GM19023 (cell line): ENCODE measurements around the gene SSBP2.
"Not testable (repeated sequence)": the region's sequence is repeated elsewhere in the genome, so short reads cannot be mapped to it uniquely, and the experiment has no call there.

Source experiments
- ATAC-seq: cut with Tn5 transposase; IDR thresholded peaks from one replicate; pipeline ENCODE4 v1.9.1; 2021; ENCODE audit warnings: mild to moderate bottlenecking, moderate library complexity; ENCODE audit not compliant: unreplicated experiment

SSBP2 gene

DNA sequence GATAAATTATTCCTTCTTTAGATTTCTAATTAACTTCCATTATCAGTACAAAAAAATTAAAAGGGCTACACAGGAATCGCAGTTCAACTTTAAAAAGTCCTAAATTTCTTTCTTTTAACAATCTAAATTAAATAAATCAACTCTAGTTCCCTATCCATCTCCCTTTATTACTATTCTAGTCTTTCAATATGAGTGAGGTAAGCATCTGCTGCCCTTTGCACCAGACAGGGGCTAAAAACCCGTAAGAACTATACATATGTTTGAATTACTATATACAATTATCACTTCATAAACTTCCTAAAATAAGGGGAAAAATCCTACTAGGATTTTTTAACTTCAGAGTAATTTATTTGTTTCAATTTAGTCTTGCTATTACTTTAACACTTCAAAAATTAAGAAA, 145.6 kb downstream of the SSBP2 start:
- no peak for ATAC-seq

DNA sequence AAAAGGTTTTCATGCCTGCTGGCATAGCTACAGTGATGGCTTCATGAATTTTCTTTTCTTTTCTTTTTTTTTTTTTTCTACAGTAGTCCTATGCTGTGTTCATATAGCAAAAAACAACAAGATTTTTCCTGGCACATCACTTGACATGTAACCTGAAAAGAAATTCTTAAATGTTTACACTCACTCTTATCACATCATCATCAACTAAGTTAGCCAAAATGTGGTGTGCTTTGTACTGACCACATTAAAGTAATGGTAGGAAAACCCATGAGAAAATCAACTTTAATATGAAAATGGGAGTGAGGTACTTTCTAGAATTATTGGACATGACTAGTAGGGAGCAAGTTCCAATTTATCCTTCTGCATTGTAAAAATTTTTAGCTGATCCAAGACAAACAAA, 146.7 kb downstream of the SSBP2 start:
- no peak for ATAC-seq

DNA sequence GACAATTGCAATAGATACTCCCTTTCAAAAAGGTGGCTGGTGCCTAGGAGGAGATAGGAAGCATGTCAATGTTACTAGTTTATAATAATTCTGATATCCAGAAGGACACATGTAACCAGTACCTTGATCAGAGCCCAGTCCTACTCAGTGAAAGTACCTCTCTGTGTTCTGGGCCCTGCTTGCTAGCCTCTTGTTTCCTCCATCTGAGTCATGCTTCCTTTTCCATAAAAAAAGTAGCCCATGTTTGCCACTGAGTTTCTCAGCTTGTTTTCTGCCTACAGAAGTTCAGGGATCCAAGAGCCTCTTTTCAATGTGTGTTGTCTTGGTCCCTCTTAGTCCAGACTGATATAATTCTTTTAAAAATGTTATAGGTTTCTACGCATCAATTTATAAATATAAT, 149.0 kb downstream of the SSBP2 start:
- ATAC-seq, result no peak

DNA sequence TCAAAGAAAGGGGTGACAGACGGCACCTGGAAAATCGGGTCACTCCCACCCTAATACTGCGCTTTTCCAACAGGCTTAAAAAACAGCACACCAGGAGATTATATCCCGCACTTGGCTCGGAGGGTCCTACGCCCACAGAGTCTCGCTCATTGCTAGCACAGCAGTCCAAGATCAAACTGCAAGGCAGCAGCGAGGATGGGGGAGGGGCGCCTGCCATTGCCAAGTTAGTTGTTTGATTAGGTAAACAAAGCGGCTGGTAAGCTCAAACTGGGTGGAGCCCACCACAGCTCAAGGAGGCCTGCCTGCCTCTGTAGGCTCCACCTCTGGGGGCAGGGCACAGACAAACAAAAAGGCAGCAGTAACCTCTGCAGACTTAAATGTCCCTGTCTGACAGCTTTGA, 158.8 kb downstream of the SSBP2 start:
- ATAC-seq, result not testable (repeated sequence)

DNA sequence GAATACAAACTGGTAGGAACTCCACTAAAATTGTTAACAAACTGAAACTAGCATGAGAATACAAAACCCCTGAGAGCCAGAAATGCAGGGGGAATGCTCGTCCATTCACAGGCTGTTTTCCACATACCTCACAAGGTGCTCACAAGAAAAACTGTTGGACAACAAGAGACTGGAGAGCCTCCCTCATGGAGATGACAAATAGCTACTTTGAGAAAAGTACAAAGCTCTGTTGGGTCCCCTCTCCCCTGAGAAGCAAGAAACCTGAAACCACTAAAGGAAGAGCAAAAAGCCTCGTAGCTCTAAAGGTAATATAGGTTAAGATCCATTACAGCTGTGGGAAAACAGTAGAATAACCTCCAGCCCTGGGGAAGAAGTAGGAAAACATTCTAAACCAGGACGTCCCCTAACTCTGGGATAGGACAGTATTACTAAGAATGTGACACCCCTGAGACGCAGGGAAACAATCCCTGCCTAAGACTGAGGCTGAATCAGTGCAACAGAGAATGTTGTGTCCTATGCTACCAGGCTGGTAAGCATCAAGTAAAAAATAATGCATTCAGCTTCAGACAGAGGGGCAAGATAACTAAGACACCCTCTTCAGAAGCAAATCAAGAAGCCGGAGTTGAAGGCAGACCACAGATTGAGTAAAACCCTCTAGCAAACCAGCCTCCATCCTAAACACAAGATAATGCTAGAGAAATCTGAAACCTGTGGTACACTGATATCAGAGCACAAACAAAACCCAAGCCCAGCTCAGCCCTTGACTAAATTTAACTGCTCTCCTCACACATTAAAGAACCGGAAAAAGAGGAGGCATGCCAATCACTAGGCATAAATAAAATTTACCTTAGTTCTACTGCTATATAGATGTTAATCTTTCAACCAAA, 160.2 kb downstream of the SSBP2 start:
- no peak for ATAC-seq

DNA sequence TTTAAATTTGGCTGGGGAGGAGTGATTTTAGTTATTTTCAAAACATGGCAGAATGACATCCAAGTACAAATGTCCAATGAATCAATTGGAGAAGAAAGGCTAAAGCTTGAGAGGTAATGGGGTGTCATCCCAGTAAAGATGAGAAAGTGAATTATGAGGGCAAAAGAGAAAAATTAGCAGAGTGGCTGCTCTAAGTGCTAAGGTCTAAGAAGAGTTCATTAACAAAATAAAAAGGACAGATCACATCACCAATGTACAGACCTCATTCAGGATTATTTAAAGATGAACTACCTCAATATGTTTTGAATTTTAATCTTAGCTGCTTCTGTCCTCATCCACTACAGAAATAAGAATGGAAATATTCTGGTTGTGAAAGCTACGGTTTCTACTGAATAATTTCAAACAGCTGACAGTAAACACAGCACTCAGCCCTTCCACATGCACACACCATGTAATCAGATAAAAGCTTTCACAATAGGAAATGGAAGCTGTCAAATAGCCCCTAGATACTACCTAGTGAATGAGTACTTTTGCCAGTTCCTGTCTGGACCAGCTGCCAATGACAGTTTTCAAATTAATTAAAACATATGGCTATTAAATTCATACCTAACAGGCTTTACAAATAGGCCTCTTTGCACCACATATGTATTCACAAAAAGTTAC, 171.5 kb downstream of the SSBP2 start:
- ATAC-seq, result no peak

DNA sequence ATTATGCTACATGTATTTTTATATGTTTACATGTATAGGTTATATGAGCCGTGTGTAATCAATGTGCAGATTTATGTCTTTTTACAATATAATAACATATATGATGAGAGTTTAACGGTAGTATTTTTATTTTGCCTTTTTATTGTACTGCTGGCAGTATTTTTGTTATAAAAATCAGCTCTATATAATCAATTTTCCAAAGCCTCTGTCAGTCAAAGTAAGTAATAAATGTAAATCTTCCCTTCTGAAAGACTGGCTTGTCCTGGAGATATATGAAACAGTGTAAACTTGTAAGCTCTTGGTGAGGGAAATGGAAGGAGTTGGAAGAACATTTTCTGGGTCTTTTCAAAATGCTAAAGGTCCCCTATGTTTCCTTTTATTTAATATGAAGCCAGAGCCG, 173.8 kb downstream of the SSBP2 start:
- no peak for ATAC-seq

DNA sequence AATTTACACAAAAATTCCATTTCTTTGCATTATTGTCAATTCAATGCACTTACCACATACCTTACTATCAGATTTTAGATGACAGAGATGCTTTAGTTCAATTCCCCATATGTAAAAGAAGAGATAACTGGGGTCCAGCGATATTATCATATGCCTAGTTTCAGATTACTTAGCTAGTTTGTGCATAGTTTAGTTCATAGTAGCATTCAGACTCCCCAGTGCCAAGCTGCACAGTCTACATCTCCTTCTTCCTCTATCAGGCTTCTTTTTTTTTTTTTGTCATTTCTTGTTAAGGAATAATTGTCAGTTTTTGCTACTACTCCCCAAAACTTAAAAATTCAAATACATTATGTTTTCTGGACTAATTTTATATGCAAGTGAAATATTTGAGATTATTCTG, 175.0 kb downstream of the SSBP2 start:
- ATAC-seq, result no peak

DNA sequence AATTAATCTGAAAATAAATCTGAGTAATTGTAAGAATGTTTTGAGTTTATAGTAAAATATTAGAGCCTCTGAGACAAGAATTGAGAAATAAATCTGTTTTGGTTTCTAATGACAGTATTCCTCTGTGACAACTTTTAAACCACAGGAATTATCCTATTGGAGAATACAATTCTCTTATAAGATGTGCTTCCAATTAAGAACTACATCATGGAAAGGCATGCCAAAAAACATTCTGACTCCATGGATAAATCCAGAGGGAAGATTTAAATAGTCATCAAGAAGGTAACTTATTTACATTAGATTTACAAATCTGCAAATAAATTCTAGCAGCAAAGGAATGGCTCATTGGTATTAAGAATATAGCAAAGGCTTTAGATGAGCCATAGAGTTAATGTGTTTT, 178.7 kb downstream of the SSBP2 start:
- ATAC-seq, result no peak

DNA sequence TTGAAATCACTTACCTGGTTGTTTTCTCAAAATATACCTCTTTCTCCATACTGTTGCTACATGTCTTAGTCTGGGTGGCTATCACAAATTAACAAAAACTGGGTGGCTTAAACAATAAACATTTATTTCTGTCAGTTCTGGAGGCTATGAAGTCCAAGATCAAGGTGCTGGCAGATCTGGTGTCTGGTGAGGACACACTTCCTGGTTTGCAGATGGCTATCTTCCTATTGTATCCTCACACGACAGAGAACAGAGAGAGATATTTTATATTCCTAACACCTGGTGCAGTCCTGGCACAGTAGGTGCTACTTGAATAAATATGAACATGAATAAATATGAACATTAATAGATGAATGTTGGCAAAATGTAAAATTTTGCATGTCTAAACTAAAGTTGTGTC, 192.7 kb downstream of the SSBP2 start:
- ATAC-seq, result no peak

DNA sequence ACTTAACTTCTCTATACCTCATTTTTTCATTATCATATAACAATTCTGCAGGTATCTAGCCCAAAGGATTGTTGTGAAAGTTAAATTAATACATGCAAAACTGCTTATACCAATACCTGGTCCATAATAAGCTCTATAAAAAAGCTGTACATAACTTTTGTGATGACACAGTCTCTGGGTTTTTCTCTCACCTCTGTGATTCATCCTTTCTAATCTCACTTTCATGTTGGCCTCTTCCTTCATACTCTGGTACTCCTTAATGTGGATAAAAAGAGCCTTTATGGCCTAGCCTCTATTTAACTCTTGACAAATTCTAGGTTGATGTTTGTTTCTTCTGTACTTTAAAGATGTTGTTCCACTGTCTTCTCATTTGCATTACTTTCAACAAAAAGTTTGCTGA, 194.1 kb downstream of the SSBP2 start:
- no peak for ATAC-seq

DNA sequence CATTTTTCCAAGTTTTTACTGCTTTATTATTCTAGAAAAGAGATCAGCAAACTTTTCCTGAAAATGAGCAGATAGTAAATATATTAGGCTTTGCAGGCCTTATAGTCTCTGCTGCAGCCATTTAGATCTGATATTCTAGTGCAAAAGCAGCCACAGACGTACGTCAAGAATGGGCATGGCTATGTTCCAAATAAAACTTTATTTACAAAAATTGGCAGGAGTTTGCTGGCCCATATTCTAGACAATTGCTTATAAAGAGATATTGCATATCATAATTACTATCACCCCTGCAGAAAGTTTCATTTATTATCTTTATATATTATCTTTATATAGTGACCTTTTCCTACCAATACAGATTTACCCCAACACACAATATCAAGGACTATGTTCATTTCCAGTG, 195.0 kb downstream of the SSBP2 start:
- ATAC-seq, result no peak

DNA sequence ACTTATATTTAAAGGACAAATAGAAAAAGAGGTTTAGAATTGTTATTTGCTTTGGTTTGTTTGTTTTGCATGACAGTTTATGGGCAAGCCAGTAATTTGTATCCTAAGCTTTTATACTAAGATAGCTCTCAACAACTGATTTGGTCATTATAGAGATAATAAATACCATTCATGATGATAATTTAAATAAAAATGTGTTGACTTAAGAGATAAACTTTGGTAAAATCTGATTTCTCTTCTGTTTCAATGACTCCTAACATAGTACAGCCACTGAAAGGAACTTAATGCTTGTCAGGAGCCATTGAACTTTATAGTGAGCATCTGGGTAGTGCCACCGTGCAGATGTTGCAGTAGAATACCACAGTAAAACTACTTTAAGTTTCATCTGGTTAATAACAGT, 196.2 kb downstream of the SSBP2 start:
- ATAC-seq, result no peak

DNA sequence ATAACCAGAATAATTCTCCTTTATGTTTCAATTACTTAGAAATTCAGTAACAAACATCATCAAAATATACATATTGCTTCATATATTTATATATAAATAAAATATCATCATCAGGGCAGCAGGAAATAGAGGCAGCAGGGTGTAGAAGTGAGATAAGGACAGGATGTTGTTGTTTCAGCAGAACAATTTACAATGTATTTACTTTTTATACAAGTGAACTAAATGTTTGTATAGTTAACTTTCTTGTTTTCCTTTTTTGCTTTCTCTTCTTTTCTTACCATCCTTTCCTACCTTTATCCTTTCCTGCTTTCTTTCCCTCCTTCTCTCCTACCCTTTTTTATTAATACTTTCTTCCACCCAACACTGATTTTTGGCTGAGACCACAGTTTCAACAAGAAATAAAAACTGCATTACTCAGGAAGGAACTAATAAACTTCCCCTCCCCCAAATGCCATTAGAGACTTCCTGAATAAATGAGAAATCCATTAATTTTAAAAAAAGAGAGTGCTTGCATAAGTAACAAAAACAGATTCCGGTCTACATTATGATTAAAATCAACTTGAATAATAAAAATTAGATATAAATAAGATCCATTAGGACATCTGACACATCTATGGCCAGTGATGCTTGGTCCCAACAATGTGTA, 197.2 kb downstream of the SSBP2 start:
- ATAC-seq, result no peak

DNA sequence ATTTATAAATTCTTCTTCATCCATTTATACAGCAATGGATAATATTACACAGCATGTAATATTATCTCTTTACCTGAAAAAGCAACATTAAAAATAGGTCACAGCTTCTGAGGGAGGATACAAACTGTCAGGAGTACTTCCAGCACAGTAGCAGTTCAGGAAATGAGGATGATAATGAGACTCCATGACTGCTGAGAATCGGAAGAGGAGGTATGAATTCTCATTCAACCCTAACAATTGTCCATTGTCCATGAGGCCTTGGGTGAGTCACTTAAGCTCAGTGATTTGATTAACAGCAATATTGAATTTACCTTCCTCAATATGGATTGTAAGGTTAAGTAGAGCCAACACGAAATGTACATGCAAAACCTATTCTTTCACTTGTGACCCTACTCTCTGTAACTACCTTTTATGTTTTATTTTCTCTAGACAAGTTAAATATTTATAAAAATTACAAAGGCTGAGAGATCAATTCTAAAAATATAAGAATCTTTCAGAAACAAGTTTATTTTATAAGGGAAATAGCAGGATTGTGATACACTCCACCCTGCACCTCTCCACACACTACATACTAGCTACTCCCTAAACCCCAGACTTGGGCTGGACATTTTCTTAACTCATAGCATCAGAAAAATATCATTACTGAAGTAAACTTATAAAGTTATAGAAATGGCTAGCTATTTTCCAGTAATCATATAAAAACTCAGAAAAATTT, 197.9 kb downstream of the SSBP2 start:
- ATAC-seq, result no peak

DNA sequence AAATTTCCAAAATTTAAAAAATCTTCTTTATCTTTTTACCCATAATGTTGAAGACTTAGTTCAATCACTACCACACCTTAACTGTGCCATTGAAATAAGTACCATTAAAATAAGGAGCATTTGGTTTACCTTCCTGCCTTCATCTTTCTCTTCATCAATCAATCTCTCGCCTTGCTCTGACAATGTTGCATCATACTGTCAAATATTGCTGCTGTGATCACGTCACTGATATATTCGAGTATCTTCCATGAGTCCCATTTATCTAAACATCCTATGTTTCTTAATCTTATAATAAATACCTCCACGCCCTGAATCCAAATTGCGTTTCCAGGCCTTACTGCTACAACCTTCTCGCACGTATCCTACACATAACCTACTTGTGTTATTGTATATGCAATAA, 201.8 kb downstream of the SSBP2 start:
- ATAC-seq, result no peak

DNA sequence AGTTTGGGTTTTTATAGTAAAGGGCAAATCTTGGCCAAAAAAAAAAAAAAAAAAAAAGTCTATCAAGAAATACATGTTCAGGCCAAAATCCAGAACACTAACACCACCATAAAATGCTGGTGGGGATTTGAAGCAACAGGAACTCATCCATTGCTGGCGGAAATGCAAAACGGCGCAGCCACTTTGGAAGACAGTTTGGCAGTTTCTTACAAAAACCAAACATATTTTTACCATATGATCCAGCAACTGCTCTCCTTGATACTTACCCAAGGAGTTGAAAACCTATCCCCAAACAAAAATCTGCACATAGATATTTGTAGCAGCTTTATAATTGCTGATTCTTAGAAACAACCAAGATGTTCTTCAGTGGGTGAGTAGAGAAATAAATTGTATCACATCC, 203.9 kb downstream of the SSBP2 start:
- ATAC-seq, result no peak

DNA sequence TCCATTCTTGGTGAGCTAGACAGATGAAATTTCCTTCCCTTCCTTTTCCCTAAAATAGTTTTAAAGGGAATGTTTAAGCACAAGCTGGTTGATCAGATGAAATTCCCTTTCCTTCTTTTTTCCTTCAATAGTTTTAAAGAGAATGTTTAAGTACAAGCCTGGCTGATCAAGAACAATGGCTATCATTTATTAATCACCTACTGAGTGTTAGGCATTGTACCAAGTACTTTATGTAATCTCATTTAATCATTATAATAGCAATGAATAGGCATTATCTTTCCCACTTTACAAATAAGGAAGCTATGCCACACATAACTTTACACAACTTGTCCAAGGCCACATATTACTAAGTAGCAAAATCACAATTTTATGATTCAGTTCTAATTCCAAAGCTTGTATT, 205.0 kb downstream of the SSBP2 start:
- ATAC-seq, result no peak

DNA sequence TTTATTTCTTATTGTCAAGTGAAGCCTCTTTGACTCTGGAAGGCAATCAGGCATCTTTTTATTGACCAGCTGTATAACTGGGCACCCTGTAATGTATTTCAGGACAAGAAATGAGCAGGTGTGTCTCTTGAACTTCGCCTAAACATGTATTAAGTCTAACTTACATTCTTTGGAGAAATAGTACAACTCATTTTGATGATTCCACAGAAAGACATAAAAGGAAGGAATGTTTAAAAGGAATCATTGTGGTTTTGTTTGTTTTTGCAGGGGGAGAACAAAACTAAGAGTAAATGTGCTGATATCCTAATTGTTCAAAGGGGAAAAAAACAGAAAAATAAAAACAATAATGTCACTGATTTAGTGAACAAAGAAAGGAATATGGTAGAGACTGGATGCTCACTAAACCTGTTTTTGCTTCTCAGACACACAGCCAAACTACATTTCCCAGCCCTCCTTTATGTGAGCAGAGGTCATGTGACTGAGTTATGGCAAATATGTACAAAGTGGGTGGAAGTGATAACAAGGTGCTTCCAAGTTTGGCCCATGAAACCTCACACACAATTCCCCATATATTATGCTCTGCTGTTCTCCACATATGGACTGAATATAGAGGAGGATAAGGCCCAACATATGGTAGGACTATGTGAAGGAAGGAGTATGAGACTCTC, 206.4 kb downstream of the SSBP2 start:
- ATAC-seq, result no peak

DNA sequence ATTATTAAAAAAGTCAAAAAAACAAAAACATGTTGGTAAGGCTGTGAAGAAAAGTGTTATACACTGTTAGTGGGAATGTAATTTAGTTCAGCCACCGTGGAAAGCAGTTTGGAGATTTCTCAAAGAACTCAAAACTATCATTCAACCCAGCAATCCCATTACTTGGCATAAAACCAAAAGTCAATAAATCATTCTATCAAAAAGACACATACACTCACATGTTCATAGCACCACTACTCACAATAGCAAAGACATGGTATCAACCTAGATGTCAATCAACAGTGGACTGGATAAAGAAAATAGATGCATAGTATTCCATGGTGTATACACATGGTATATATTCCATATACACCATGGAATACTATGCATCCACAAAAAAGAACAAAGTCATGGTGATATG, 208.7 kb downstream of the SSBP2 start:
- ATAC-seq, result no peak
